Activated CD4-positive, alpha-beta T cell treated with anti-CD3 and anti-CD28 coated beads, Interleukin-2, amount 50 U/mL, for 24 hours (primary cell): ENCODE data around the gene HUNK.
"Not testable (repeated sequence)": the region's sequence is repeated elsewhere in the genome, so short reads cannot be mapped to it uniquely, and the experiment has no call there.

Experiments
- DNase-seq, 2 donors: peaks; one replicate each; pipeline ENCODE4 v3.0.0-alpha.2; 2020; ENCODE audit warnings: low read depth in 1 of 2, low spot score in 1 of 2

HUNK gene

GRCh38 chr21:31870472-31871193, 2.2 kb upstream of the HUNK start:
- DNase-seq = no peak

DNA sequence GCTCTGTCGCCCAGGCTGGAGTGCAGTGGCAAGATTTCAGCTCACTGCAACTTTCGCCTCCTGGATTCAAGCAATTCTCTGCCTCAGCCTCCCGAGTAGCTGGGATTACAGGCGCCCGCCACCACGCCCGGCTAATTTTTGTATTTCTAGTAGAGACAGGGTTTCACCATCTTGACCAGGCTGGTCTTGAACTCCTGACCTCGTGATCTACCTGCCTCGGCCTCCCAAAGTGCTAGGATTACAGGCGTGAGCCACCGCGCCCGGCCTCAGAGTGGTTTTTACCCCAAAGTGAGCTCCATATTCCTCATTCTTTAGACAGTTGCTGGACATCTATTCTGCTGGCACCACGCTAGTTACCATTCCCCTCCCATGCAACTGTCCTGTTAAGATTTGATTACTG, 1.4 kb upstream of the HUNK start:
- not testable (repeated sequence) for DNase-seq

DNA sequence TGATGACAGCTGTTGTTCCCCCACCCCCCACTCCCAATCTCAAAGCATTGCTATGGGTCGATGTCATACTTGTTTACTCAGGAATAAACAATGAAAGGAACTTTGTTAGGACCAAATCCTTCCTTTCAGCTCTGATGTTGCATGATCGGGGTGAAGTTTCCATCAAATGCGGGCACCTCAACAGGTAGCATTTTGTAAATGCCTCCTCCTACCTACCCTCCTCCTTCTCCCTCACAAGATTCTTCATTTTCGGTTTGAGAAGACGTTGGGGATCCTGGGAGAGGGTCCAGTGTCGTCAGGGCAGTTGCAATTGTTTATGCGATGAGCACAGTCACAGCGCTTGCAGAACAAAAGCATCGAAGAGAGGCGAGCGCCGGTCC, 758 bp upstream of the HUNK start:
- DNase-seq = no peak

- DNase-seq = no peak
These were observed 465 bp downstream of the HUNK start for GRCh38 chr21:31873275-31873695.

GRCh38 chr21:31873696-31874599, 1.1 kb downstream of the HUNK start:
- peak in 1 of 2 donors; percentile 14 for DNase-seq

DNA sequence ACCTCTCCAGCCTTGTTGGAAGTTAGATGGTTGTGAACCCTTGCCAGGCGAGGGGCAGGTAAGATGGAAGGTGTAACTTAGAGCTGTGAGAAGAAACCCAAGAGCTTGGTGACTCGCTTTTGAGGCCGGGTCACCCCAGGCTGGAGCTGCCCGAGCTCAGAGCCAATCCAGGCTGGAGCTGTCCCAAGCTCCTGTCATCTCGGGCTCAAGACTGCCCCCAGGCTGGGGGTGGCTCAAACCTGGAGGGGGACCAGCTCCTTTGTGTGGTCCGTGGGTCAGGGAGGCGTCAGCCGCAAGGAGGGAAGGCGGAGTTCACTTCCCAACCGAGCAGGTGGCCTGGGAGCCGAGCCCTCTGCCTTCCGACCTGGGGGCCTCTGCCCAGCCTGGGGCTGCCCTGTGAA, 2.0 kb downstream of the HUNK start:
- DNase-seq = no peak

- no peak for DNase-seq
These were observed 2.7 kb downstream of the HUNK start for GRCh38 chr21:31875496-31876015.

- no peak for DNase-seq
These were observed 4.7 kb downstream of the HUNK start for GRCh38 chr21:31877463-31877957.

DNA sequence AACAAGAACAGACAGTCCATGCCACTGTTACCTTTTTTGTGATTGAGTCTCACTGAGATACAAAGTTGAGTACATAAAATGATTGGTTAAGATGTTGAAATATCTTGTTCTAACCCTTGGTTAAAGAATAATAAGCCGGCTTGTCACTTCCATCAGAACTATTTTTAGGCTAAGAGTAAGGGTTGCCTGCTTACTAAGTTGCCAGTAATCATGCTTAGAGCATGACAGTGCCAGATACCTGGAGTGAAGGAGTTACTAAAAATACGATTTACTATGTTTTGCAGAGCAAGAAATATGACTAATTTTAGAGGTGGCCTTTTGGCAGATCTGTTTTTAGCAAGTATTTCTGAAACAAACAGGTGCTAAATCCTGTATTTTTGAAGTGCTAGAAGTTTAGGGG, 6.0 kb downstream of the HUNK start:
- DNase-seq = no peak

DNA sequence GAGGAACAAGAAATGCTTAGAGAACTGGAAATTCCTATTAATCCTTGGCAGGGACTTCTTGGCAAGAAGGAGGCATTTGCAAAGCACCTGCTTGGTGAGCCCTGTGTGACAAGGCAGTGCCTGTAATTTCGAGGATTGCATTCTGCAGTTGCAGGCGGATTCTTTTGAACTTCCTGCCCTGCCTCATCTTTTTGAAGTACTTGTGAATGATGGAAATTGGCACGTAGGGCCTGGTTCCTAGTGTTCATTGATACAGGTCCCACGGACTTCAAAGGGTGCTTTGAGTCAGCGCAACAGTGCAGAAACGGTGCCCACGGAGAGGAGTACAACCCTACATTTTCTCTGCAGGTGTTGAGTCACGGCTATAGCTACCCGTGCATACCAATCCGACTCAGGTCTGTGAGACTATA, 6.4 kb downstream of the HUNK start:
- no peak for DNase-seq

GRCh38 chr21:31879911-31880310, 7.1 kb downstream of the HUNK start:
- DNase-seq = no peak

DNA sequence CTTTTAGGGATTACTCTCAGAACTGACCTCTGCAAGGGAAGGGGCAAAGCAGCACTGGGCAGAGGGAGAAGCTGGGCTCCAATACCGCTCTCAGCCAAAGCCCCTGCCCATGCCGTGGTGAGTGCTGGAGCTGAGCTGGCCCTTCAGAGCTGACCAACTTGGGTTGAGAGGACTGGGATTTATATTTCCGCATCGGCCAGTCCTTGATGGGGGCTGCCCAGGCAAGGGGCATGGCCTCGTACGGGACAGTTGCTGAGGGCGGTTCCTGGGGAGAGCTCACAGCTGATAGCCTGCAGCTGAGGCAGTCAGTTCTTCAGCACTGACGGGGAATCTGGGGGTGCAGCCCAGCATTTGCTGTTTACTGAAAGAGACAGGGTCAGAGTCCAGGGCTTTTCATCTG, 8.0 kb downstream of the HUNK start:
- no peak for DNase-seq

DNA sequence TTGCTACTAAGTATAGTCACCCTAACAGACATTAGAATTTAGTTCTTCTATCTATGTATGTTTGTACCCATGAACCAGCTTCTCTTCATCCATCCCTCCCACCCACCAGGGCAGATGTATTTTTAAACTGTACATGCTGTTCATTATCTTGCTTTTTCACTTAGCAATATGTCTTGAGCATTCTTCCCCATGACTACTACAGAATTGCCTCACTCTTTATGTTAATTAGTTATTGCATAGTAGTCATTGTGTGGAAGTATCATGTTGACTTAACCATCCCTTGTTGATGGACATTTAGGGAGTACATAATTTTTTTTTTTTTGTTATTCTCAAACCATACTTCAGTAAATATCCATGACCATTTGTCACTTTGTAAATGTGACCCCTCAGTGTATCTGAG, 9.9 kb downstream of the HUNK start:
- no peak for DNase-seq

DNA sequence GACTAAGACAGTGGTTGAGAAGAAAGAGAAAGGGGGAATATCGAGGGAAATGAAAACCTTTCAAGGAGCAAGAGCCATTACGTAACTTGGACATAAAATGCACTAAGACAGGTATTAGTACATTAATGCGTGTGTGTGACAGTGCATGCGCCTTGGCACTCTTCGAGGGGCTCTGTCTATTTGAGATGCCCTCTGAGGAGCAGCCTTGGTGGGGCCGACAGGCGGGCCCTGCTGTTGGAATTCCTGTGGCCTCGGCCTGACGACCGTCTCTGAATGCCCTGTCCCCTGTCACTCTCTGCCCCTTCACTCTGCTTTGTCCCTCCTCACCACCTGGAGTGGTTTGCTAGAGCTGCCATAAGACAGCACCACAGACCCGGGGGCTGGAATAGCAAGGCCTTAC, 12.3 kb downstream of the HUNK start:
- no peak for DNase-seq

GRCh38 chr21:31886915-31887314, 14.1 kb downstream of the HUNK start:
- no peak for DNase-seq

GRCh38 chr21:31887391-31887841, 14.6 kb downstream of the HUNK start:
- DNase-seq = no peak

- DNase-seq = no peak
These were observed 16.1 kb downstream of the HUNK start for GRCh38 chr21:31888936-31889371.

DNA sequence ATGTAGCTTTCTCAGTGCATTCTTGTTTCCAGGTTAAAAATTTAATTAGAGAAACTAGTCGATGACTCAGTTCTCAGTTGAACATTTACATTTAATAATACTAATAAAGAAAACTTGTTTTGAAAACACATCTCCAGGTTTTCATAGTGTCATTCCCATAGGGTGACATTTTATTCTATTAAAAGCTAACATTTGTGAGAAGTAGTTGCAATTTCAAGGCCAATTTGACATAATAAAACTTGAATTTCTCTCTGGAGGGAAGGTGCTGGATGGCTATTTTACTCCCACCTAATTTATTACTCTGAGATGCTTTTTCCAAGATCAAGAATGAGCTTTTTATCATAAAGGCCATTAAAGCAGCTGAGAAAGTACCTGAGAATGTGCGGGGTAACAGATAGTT, 16.6 kb downstream of the HUNK start:
- DNase-seq = no peak

DNA sequence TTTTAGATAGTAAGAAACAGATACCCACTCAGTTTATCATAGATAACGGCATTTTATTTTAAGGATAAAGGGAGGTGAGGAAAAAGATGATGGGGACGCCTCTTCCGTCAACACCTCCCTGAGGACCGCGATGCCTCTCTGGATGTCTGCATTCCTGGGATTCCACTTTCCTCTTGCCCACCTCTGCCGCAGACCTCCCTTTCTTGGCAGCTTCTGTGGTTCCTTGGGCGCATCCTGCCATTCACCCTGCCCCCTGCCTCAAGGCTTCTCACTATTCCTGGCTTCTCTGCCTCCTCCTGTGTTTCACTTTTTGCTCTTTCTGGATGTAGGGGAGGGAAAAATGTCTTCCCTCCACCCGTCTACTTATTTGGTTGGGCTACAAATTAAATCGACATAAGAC, 19.9 kb downstream of the HUNK start:
- no peak for DNase-seq

DNA sequence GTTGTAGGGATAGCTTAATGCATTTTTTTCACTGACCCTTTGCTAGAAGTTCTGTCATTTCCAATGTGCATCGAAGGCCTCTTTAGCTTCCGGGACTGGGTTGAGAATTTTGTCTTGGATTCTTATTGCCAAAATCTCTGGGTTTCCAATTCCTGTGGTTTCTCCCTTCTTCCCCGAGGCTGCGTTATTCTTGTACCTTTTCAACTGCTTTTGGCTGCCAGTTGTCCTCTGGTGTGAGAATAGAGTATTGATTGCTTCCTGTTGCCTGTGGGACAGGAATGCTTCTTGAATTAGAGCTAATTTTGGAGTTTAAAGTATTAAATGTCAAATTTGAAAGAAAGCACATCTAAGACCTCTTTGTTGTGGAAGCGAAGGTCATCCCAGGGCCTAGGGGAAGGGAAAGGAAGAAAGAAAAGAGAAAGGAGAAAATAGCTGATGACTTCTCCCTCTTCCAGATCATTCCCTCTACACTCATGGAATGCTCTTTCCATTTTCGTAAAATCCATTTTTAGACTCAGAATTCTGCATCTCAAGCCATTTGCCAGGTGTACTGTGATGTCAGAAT, 21.1 kb downstream of the HUNK start:
- no peak for DNase-seq

GRCh38 chr21:31894457-31894856, 21.6 kb downstream of the HUNK start:
- DNase-seq = no peak
